ENCODE measurements around the gene TARS2. TPM values are rescaled to one million over a fixed set of nuclear protein-coding genes. Genes with fewer than 3 reads are reported as not detected.

TARS2 gene
- total RNA-seq, 4 donors from 2014 or later, result 8.2 to 16.7 (median 15.9) TPM

DNA sequence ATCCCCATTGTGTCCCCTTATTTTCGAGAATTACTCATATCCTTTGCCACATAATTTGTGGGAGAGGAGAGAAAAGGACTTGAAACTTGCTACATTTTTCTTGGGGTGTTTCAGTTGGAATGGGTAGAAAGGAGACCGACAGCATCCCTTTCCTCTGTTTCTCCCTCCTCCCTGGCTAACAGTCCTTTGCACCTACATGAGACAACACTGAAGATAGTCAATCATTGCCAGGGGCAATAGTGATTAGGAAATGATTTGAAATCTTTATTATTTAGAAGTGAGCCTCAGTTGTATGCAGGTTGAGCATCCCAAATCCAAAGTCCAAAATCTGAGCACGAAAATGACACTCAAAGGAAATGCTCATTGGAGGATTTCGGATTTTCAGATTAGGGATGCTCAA lies 7.8 kb upstream of the TARS2 start:
- TF ChIP-seq, protein P1, sequence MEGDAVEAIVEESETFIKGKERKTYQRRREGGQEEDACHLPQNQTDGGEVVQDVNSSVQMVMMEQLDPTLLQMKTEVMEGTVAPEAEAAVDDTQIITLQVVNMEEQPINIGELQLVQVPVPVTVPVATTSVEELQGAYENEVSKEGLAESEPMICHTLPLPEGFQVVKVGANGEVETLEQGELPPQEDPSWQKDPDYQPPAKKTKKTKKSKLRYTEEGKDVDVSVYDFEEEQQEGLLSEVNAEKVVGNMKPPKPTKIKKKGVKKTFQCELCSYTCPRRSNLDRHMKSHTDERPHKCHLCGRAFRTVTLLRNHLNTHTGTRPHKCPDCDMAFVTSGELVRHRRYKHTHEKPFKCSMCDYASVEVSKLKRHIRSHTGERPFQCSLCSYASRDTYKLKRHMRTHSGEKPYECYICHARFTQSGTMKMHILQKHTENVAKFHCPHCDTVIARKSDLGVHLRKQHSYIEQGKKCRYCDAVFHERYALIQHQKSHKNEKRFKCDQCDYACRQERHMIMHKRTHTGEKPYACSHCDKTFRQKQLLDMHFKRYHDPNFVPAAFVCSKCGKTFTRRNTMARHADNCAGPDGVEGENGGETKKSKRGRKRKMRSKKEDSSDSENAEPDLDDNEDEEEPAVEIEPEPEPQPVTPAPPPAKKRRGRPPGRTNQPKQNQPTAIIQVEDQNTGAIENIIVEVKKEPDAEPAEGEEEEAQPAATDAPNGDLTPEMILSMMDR (IDR thresholded peaks at IDR 0.05; ENCODE audit: low read depth), result no peak

DNA sequence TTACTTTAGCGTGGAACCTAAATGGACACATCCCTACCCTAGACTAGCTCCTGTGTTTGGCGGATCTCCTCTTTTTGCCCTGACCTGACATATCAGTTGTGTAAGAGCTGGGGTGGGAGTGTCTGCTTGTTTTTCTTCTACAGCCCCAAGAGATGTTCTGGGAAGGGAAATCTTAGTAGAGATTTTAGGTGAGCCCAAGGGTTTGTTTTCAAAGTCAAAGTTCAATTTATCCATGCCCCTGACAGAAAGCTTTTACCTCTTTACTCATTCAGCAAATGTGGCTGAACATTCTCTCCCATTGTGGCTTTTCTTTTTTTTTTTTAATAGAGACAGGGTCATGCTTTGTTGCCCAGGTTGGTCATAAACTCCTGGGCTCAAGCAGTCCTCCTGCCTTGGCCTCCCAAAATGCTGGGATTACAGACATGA lies 7.3 kb upstream of the TARS2 start:
- TF ChIP-seq, protein P1 (IDR thresholded peaks at IDR 0.05; ENCODE audit: low read depth), result no peak

DNA sequence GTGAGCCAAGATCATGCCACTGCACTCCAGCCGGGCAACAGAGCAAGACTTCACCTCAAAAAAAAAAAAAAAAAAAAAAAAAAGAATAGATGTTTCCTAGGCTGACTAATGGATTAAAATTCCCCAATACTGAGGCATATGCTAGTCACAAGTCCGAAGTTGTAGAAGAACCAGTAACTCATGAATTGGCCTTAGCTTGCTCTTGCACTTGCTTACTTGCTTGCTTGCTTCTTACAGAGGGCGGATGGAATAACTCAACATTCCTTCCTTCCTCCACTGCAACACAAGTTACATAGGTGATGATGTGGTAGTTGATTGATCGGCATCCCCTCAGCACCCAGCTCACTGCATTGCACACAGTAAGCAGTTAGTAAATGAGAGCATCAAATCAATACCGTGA lies 2.8 kb upstream of the TARS2 start:
- TF ChIP-seq, protein P1 (IDR thresholded peaks at IDR 0.05; ENCODE audit: low read depth), result no peak

DNA sequence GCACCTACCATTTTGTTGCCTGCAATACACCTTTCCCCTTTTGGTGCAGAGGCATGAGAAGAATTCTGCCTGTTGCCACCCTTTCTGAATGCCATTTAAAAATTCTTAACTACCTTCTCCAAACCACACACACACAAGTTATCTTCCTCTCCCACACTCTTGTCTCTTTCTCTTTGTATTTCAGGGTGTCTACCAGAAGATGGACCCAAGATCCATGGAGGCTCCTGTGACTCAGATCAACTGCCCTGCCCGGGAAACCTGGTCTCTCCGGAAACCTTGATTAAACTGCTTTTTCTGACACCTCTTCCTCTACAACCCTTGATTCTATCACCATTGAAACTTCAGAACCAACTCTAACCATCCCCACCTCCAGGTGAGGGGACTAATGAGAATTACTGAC lies 2.4 kb upstream of the TARS2 start:
- TF ChIP-seq, protein P1 (IDR thresholded peaks at IDR 0.05; ENCODE audit: low read depth), result no peak

DNA sequence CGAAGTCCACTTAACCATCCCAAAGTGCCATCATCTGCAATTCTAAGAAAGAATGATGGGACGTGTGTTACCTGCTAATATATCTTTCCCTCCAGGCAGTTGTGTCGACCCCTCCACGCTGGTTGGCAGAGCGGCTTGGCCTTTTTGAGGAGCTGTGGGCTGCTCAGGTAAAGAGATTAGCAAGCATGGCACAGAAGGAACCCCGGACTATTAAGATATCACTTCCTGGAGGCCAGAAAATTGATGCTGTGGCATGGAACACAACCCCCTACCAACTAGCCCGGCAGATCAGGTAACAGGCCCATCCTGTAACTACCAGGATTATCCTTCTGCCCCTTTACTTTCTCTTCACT lies 520 bp downstream of the TARS2 start:
- TF ChIP-seq, protein P1 (IDR thresholded peaks at IDR 0.05; ENCODE audit: low read depth), result no peak

DNA sequence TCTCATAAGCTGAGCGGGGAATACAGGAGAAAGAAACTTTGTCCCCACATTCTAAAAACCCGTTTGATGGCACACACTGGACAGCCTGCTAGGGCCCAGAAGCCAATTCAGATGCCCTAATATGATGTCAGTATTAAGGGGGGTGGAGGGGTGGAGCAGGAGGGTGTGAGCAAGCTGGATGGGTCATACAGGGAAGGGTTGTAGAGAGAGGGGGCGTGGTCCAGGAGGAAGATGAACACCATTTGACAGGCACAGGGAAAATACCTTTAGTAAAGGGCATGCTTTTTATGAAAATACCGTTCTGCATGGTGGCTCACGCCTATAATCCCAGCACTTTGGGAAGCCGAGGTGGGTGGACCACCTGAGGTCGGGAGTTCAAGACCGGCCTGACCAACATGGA lies 6.0 kb downstream of the TARS2 start:
- TF ChIP-seq, protein P1 (IDR thresholded peaks at IDR 0.05; ENCODE audit: low read depth), result no peak

DNA sequence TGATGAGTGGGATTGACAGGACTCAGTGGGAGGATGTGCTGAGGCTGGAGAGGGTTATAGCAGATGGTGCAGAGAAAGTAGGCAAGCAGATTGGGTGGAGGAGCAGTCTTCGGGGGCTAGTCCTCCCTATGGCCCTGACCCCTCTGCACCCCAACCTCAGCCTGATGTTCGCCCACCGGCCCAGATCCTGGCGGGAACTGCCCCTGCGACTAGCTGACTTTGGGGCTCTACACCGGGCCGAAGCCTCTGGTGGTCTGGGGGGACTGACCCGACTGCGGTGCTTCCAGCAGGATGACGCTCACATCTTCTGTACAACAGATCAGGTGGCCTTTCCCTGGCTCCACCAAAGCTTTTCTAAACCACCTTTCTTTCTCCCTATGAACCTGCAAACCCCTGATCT lies 11.1 kb downstream of the TARS2 start:
- TF ChIP-seq, protein P1 (IDR thresholded peaks at IDR 0.05; ENCODE audit: low read depth), result no peak

Data from subcutaneous adipose tissue (tissue), 4 donors.